WTC11 (cell line): ENCODE results near the gene CTNNA2. TPM values are rescaled to one million over a fixed set of nuclear protein-coding genes. Genes with fewer than 3 reads are reported as not detected.
A peak's percentile ranks its signal among the peaks of the same experiment; 100 is the strongest.

ENCODE experiments used
- ATAC-seq: fragments of 200-7000 bp; cut with Tn5 transposase; 2 replicates; pipeline ENCODE4 v1.10.0; 2021; ENCODE audit warnings: mild to moderate bottlenecking, moderate library complexity
- CTCF ChIA-PET: fragments of 300-600 bp; sonication (Branson Sonifier 250); formaldehyde crosslinking; loops from one replicate; lab custom pipeline; 2021; ENCODE audit warnings: antibody characterized with exemption; lab: Charles Lee
- POLR2A ChIA-PET: fragments of 350-600 bp; sonication (Branson Sonifier 250); formaldehyde crosslinking; loops from one replicate; lab custom pipeline; 2021; ENCODE audit warnings: antibody characterized with exemption; lab: Charles Lee
- DNase-seq: peaks from one replicate; pipeline ENCODE4 v3.0.0; 2021; ENCODE audit warnings: low spot score
- H3K27ac Mint-ChIP-seq: 2 replicates; pipeline ENCODE4 v1.8.0; 2021; ENCODE audit warnings: mixed read lengths
- H3K27me3 Mint-ChIP-seq: 2 replicates; pipeline ENCODE4 v1.8.0; 2021; ENCODE audit warnings: low read depth, mild to moderate bottlenecking, moderate library complexity, mixed read lengths
- H3K36me3 Mint-ChIP-seq: 2 replicates; pipeline ENCODE4 v1.8.0; 2021; ENCODE audit warnings: mixed read lengths
- H3K4me1 Mint-ChIP-seq: 2 replicates; pipeline ENCODE4 v1.8.0; 2022; ENCODE audit warnings: mixed read lengths
- H3K4me3 Mint-ChIP-seq: 2 replicates; pipeline ENCODE4 v1.8.0; 2021; ENCODE audit warnings: mild to moderate bottlenecking, moderate library complexity, mixed read lengths
- H3K9me3 Mint-ChIP-seq: 2 replicates; pipeline ENCODE4 v1.8.0; 2021; ENCODE audit warnings: mixed read lengths
- CBFB ChIP-seq: sonication (generic); formaldehyde crosslinking; IDR thresholded peaks from 2 replicates; pipeline ENCODE4 v1.8.1; 2022; ENCODE audit warnings: mild to moderate bottlenecking, low read depth, missing genetic modification reagents
- CTCF ChIP-seq: fragments of 200-600 bp; IDR thresholded peaks from 2 replicates; pipeline ENCODE4 v1.8.0; 2022; ENCODE audit warnings: antibody characterized with exemption
- ELF4 ChIP-seq: sonication (generic); formaldehyde crosslinking; IDR thresholded peaks from 2 replicates; pipeline ENCODE4 v1.8.1; 2022; ENCODE audit warnings: low read depth, mild to moderate bottlenecking, moderate library complexity, missing genetic modification reagents
- FOXJ3 ChIP-seq: sonication (generic); formaldehyde crosslinking; IDR thresholded peaks from 2 replicates; pipeline ENCODE4 v1.9.0; 2021; ENCODE audit warnings: missing genetic modification reagents, mild to moderate bottlenecking, borderline replicate concordance
- GTF2I ChIP-seq: fragments of 250-450 bp; sonication (Bioruptor Pico); conservative IDR thresholded peaks from 2 replicates; pipeline ENCODE4 v1.4.0; 2021; ENCODE audit warnings: mild to moderate bottlenecking
- HMGA2 ChIP-seq: fragments of 250-450 bp; sonication (Bioruptor Pico); IDR thresholded peaks from 2 replicates; pipeline ENCODE4 v1.4.0; 2021; ENCODE audit warnings: mild to moderate bottlenecking, moderate library complexity
- IRF2 ChIP-seq: sonication (generic); formaldehyde crosslinking; IDR thresholded peaks from 2 replicates; pipeline ENCODE4 v1.8.0; 2022; ENCODE audit warnings: low read depth, missing genetic modification reagents, borderline replicate concordance
- JUN ChIP-seq: sonication (generic); formaldehyde crosslinking; IDR thresholded peaks from 2 replicates; pipeline ENCODE4 v1.8.0; 2023; ENCODE audit warnings: mild to moderate bottlenecking, missing genetic modification reagents
- NFE2L1 ChIP-seq: sonication (generic); formaldehyde crosslinking; IDR thresholded peaks from 2 replicates; pipeline ENCODE4 v1.8.1; 2023; ENCODE audit warnings: missing genetic modification reagents
- NR1H2 ChIP-seq: sonication (generic); formaldehyde crosslinking; IDR thresholded peaks from 2 replicates; pipeline ENCODE4 v1.9.0; 2021; ENCODE audit warnings: mild to moderate bottlenecking, moderate library complexity, missing genetic modification reagents
- TP53 ChIP-seq: sonication (generic); formaldehyde crosslinking; IDR thresholded peaks from 2 replicates; pipeline ENCODE4 v1.8.1; 2023; ENCODE audit warnings: mild to moderate bottlenecking, missing genetic modification reagents
- USF1 ChIP-seq: sonication (generic); formaldehyde crosslinking; IDR thresholded peaks from 2 replicates; pipeline ENCODE4 v1.8.0; 2022; ENCODE audit warnings: mild to moderate bottlenecking, missing genetic modification reagents
- ZBTB21 ChIP-seq: sonication (generic); formaldehyde crosslinking; IDR thresholded peaks from 2 replicates; pipeline ENCODE4 v1.8.1; 2023; ENCODE audit warnings: mild to moderate bottlenecking, missing genetic modification reagents, borderline replicate concordance
- ZNF232 ChIP-seq: sonication (generic); formaldehyde crosslinking; IDR thresholded peaks from 2 replicates; pipeline ENCODE4 v1.8.0; 2022; ENCODE audit warnings: mild to moderate bottlenecking, missing genetic modification reagents
- ZNF671 ChIP-seq: fragments of 250-450 bp; sonication (Bioruptor Pico); IDR thresholded peaks from 2 replicates; pipeline ENCODE4 v1.8.0; 2021; ENCODE audit warnings: mild to moderate bottlenecking
- total RNA-seq: library from RNA; stranded (reverse); gene quantifications from 3 replicates; pipeline ENCODE4 v1.2.3, GENCODE V29; 2021
- TF ChIP-seq, protein P1 (sequence below): sonication (generic); formaldehyde crosslinking; IDR thresholded peaks from 2 replicates; pipeline ENCODE4 v1.8.0; 2022; ENCODE audit warnings: missing genetic modification reagents
- TF ChIP-seq, protein P2 (sequence below): fragments of 250-450 bp; sonication (Bioruptor Pico); IDR thresholded peaks from 2 replicates; pipeline ENCODE4 v1.9.0; 2021; ENCODE audit warnings: moderate library complexity, mild to moderate bottlenecking, inconsistent platforms, borderline replicate concordance
- TF ChIP-seq, protein P3 (sequence below): fragments of 250-450 bp; sonication (Bioruptor Pico); IDR thresholded peaks from 2 replicates; pipeline ENCODE4 v1.8.0; 2021; ENCODE audit warnings: mild to moderate bottlenecking
- TF ChIP-seq, protein P4 (sequence below): sonication (generic); formaldehyde crosslinking; IDR thresholded peaks from 2 replicates; pipeline ENCODE4 v1.8.0; 2023; ENCODE audit warnings: mild to moderate bottlenecking, missing genetic modification reagents

The CTNNA2 gene
- total RNA-seq, 1 experiment from 2014 or later, result 3.8 TPM

DNA sequence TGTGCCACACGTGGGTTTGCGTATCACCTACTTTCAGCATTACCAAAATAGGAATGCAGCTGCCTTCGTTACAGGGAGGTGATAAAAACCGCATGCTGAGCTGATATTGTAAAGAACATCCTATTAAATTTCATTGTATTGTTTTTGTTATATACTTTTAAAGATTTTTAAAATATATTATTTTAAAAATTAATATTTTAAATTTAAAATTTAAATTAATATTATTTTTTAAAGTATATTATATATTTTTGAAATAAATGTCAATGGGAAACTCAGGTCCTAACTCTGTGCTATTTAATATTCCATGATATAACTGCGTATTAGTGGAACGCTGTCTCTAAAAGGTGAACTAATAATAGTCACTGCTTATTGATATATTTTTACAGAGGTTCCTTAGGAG, 51.2 kb downstream of the CTNNA2 start:
- ATAC-seq (no peak), DNase-seq (no peak)
- H3K36me3 Mint-ChIP-seq, result no peaks in the 10 kb centered on the region
- POLR2A ChIA-PET, result no interaction called here
- H3K27ac Mint-ChIP-seq, result no peak overlapping the region
- no peaks in the 10 kb centered on the region for H3K27me3 Mint-ChIP-seq
- H3K4me3 Mint-ChIP-seq, result no peak overlapping the region
- TF ChIP-seq JUN (CRISPR knock-in tag), result no peak
- TF ChIP-seq, protein P1, sequence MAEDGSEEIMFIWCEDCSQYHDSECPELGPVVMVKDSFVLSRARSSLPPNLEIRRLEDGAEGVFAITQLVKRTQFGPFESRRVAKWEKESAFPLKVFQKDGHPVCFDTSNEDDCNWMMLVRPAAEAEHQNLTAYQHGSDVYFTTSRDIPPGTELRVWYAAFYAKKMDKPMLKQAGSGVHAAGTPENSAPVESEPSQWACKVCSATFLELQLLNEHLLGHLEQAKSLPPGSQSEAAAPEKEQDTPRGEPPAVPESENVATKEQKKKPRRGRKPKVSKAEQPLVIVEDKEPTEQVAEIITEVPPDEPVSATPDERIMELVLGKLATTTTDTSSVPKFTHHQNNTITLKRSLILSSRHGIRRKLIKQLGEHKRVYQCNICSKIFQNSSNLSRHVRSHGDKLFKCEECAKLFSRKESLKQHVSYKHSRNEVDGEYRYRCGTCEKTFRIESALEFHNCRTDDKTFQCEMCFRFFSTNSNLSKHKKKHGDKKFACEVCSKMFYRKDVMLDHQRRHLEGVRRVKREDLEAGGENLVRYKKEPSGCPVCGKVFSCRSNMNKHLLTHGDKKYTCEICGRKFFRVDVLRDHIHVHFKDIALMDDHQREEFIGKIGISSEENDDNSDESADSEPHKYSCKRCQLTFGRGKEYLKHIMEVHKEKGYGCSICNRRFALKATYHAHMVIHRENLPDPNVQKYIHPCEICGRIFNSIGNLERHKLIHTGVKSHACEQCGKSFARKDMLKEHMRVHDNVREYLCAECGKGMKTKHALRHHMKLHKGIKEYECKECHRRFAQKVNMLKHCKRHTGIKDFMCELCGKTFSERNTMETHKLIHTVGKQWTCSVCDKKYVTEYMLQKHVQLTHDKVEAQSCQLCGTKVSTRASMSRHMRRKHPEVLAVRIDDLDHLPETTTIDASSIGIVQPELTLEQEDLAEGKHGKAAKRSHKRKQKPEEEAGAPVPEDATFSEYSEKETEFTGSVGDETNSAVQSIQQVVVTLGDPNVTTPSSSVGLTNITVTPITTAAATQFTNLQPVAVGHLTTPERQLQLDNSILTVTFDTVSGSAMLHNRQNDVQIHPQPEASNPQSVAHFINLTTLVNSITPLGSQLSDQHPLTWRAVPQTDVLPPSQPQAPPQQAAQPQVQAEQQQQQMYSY (CRISPR knock-in tag), result no peak
- no peak for TF ChIP-seq CTCF
- peak; percentile 94 for TF ChIP-seq HMGA2 (CRISPR knock-in tag)
- TF ChIP-seq NFE2L1, result no peak
- no peak for TF ChIP-seq TP53
- H3K4me1 Mint-ChIP-seq, result peaks cover 19% of the 10 kb centered on the region
- H3K9me3 Mint-ChIP-seq, result peaks cover 11% of the 10 kb centered on the region
- CTCF ChIA-PET, result no interaction called here

DNA sequence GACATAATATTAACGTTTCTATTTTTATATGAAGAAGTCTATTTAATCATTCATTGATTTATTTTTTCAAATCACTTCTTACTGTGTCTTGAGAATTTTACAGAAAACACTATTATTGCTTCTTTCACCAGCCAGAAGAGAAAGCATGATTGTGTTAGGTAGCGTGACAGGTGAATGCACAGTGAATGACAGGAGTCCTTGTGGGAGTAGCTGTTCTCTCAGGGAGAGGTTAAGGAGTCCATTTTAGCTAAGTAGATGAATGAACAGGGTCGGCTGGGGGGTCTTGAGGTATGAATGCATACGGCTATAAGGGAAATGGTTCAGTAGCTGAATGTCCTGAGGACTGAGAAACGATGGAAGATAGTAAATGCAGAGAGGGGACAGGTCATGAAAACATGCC, 56.2 kb downstream of the CTNNA2 start:
- Mint-ChIP-seq H3K27me3 (no peaks in the 10 kb centered on the region), H3K9me3 (peaks cover 11% of the 10 kb centered on the region), H3K4me3 (no peak overlapping the region), H3K27ac (no peak overlapping the region), H3K36me3 (no peaks in the 10 kb centered on the region), H3K4me1 (peaks cover 18% of the 10 kb centered on the region)
- ATAC-seq (no peak), DNase-seq (no peak)
- ChIA-PET POLR2A (no interaction called here), CTCF (interaction anchor here (1.2 kb wide), 1 partner anchor 11 kb away, joined by 3 read pairs; no protein-coding TSS in a partner anchor)
- no peak for TF ChIP-seq ZBTB21 (CRISPR knock-in tag)
- TF ChIP-seq CTCF, result no peak
- TF ChIP-seq ZNF232 (CRISPR knock-in tag), result no peak
- TF ChIP-seq GTF2I (CRISPR knock-in tag), result no peak
- no peak for TF ChIP-seq ZNF671 (CRISPR knock-in tag)
- TF ChIP-seq IRF2 (CRISPR knock-in tag), result no peak
- no peak for TF ChIP-seq ELF4
- TF ChIP-seq NR1H2 (CRISPR knock-in tag), result no peak
- no peak for TF ChIP-seq CBFB (CRISPR knock-in tag)
- TF ChIP-seq, protein P2, sequence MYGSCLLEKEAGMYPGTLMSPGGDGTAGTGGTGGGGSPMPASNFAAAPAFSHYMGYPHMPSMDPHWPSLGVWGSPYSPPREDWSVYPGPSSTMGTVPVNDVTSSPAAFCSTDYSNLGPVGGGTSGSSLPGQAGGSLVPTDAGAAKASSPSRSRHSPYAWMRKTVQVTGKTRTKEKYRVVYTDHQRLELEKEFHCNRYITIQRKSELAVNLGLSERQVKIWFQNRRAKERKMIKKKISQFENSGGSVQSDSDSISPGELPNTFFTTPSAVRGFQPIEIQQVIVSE (CRISPR knock-in tag), result no peak
- no peak for TF ChIP-seq FOXJ3 (CRISPR knock-in tag)
- TF ChIP-seq, protein P3, sequence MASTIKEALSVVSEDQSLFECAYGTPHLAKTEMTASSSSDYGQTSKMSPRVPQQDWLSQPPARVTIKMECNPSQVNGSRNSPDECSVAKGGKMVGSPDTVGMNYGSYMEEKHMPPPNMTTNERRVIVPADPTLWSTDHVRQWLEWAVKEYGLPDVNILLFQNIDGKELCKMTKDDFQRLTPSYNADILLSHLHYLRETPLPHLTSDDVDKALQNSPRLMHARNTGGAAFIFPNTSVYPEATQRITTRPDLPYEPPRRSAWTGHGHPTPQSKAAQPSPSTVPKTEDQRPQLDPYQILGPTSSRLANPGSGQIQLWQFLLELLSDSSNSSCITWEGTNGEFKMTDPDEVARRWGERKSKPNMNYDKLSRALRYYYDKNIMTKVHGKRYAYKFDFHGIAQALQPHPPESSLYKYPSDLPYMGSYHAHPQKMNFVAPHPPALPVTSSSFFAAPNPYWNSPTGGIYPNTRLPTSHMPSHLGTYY (CRISPR knock-in tag), result no peak
- TF ChIP-seq, protein P4, sequence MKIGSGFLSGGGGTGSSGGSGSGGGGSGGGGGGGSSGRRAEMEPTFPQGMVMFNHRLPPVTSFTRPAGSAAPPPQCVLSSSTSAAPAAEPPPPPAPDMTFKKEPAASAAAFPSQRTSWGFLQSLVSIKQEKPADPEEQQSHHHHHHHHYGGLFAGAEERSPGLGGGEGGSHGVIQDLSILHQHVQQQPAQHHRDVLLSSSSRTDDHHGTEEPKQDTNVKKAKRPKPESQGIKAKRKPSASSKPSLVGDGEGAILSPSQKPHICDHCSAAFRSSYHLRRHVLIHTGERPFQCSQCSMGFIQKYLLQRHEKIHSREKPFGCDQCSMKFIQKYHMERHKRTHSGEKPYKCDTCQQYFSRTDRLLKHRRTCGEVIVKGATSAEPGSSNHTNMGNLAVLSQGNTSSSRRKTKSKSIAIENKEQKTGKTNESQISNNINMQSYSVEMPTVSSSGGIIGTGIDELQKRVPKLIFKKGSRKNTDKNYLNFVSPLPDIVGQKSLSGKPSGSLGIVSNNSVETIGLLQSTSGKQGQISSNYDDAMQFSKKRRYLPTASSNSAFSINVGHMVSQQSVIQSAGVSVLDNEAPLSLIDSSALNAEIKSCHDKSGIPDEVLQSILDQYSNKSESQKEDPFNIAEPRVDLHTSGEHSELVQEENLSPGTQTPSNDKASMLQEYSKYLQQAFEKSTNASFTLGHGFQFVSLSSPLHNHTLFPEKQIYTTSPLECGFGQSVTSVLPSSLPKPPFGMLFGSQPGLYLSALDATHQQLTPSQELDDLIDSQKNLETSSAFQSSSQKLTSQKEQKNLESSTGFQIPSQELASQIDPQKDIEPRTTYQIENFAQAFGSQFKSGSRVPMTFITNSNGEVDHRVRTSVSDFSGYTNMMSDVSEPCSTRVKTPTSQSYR (CRISPR knock-in tag), result no peak
- TF ChIP-seq USF1 (CRISPR knock-in tag), result no peak
